Suprapubic skin (tissue), 4 donors: ENCODE results near the gene ZBTB5. TPM values are rescaled to one million over a fixed set of nuclear protein-coding genes. Genes with fewer than 3 reads are reported as not detected.

Experiments used
- DNase-seq, 2 donors: peaks; one replicate each; pipeline ENCODE4 v3.0.0-alpha.2; 2019; ENCODE audit warnings: low spot score in 2 of 2
- H3K27ac ChIP-seq: fragments of 200-600 bp; sonication (generic); one replicate; pipeline ENCODE4 v1.5.1; 2019
- H3K27me3 ChIP-seq: fragments of 200-600 bp; sonication (generic); one replicate; pipeline ENCODE4 v1.5.1; 2019
- H3K36me3 ChIP-seq: fragments of 200-600 bp; sonication (generic); one replicate; pipeline ENCODE4 v1.5.1; 2019
- H3K4me1 ChIP-seq: fragments of 200-600 bp; sonication (generic); one replicate; pipeline ENCODE4 v1.5.1; 2019
- H3K4me3 ChIP-seq: fragments of 200-600 bp; sonication (generic); one replicate; pipeline ENCODE4 v1.5.1; 2019; ENCODE audit warnings: mild to moderate bottlenecking
- H3K9me3 ChIP-seq: fragments of 200-600 bp; sonication (generic); one replicate; pipeline ENCODE4 v1.5.1; 2019
- EP300 ChIP-seq: sonication (generic); formaldehyde crosslinking; IDR thresholded peaks from one replicate; pipeline ENCODE4 v1.6.1; 2017; ENCODE audit warnings: antibody characterized with exemption
- POLR2A ChIP-seq, 2 donors: fragments of 450-650 bp; IDR thresholded peaks; one replicate each; pipeline ENCODE4 v1.6.1; 2017; ENCODE audit warnings: antibody characterized with exemption in 2 of 2, mild to moderate bottlenecking in 2 of 2, moderate library complexity in 2 of 2
- POLR2AphosphoS5 ChIP-seq, 3 donors: sonication (generic); formaldehyde crosslinking; IDR thresholded peaks; one replicate each; pipeline ENCODE4 v1.6.1; 2017; ENCODE audit warnings: antibody characterized with exemption in 3 of 3
- WGBS: methylation state at CpG from one replicate; pipeline ENCODE4 v1.1.5; 2018; 5-methylcytosine and 5-hydroxymethylcytosine counted together
- total RNA-seq, 4 donors: library from RNA; depleted of rRNA; stranded (reverse); fragments of >200 nt; gene quantifications; one replicate each; pipeline ENCODE4 v1.1.0, GENCODE V29; 2016
- TF ChIP-seq, protein P1 (sequence below), 2 donors: fragments of 200-600 bp in 1 of 2; fragments of 450-650 bp in 1 of 2; sonication (generic) in 1 of 2; IDR thresholded peaks; one replicate each; pipeline ENCODE4 v1.5.1; 2016 to 2019; ENCODE audit warnings: antibody characterized with exemption in 2 of 2, mild to moderate bottlenecking in 1 of 2, moderate library complexity in 1 of 2

ZBTB5 gene
- total RNA-seq, 4 donors from 2014 or later = 18.0 to 24.7 (median 23.5) TPM

DNA sequence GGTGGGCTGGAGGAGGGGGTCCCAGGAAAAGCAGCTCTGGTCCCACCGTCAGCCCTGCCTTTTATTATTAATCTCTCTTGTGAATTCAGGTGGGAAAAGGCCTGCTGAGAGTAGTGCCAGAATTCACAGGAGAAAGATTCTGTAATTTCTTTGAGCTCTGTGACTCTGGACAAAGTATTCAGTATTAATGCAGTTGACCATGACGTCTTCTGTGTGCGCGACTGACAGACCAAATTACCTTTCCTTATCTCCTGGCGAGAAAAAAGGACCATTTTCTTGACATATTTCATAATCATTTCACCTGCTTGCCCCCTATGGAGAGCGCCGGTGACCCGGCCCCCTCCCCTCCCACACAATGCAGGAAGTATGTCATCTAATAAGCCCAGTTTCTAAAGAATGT lies 69.6 kb downstream of the ZBTB5 start:
- H3K4me3 ChIP-seq = no peak overlapping the region
- 85% methylated on average over 8 of the region's 8 CpGs for WGBS
- H3K27me3 ChIP-seq = no peaks in the 10 kb centered on the region
- TF ChIP-seq POLR2A (IDR thresholded peaks at IDR 0.05) (no peak), POLR2AphosphoS5 (IDR thresholded peaks at IDR 0.05) (no peak), EP300 (no peak)
- TF ChIP-seq, protein P1, sequence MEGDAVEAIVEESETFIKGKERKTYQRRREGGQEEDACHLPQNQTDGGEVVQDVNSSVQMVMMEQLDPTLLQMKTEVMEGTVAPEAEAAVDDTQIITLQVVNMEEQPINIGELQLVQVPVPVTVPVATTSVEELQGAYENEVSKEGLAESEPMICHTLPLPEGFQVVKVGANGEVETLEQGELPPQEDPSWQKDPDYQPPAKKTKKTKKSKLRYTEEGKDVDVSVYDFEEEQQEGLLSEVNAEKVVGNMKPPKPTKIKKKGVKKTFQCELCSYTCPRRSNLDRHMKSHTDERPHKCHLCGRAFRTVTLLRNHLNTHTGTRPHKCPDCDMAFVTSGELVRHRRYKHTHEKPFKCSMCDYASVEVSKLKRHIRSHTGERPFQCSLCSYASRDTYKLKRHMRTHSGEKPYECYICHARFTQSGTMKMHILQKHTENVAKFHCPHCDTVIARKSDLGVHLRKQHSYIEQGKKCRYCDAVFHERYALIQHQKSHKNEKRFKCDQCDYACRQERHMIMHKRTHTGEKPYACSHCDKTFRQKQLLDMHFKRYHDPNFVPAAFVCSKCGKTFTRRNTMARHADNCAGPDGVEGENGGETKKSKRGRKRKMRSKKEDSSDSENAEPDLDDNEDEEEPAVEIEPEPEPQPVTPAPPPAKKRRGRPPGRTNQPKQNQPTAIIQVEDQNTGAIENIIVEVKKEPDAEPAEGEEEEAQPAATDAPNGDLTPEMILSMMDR (IDR thresholded peaks at IDR 0.05) = no peak
- no peak overlapping the region for H3K27ac ChIP-seq
- H3K4me1 ChIP-seq = no peaks in the 10 kb centered on the region
- DNase-seq = no peak
- H3K36me3 ChIP-seq = no peaks in the 10 kb centered on the region
- H3K9me3 ChIP-seq = no peaks in the 10 kb centered on the region

DNA sequence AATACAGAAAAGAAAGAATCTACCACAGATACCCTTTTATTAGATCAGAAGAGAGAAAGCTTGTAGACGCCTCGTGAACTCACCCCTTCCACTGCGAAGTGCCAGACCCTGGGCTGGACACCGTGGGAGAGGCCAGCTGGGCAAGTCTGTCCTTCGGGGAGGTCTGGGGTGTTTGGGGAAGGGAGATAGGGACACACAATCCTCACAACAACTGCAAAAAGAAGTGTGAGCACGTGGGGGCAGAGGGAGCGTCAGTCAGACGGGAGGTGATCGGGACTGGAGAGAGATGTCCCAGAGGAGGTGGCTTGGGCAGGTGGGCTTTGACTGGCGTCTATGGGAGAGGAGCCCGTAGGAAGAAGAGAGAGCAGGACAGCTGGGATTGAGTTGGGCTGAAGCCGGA lies 70.0 kb downstream of the ZBTB5 start:
- Histone ChIP-seq H3K27ac (no peak overlapping the region), H3K4me3 (no peak overlapping the region), H3K4me1 (no peaks in the 10 kb centered on the region), H3K27me3 (no peaks in the 10 kb centered on the region), H3K36me3 (no peaks in the 10 kb centered on the region), H3K9me3 (no peaks in the 10 kb centered on the region)
- TF ChIP-seq POLR2A (IDR thresholded peaks at IDR 0.05) (no peak), POLR2AphosphoS5 (IDR thresholded peaks at IDR 0.05) (no peak), EP300 (no peak)
- TF ChIP-seq, protein P1 (IDR thresholded peaks at IDR 0.05) = no peak
- 64% methylated on average over 12 of the region's 12 CpGs for WGBS
- no peak for DNase-seq

DNA sequence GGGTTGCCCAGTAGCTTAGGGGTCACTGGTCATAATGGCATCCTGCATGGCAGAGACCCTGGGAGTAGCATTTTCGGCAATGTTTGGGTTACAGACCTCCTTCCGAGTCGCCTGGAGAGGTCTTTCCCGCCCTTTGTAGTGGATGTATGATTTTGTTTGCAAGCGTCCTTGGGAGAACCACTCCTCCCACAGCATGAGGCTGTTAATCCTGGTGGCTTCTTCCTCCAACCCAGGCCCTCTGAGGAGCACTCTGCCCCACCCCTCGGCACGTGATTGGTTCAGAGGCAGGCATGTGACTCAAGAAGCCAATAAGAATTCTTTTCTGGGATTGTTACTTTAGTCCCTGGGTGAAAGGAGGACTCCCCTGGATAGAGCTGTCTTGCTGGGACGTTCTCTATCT lies 73.0 kb downstream of the ZBTB5 start:
- Histone ChIP-seq H3K27me3 (no peaks in the 10 kb centered on the region), H3K36me3 (no peaks in the 10 kb centered on the region), H3K27ac (no peak overlapping the region), H3K4me1 (no peaks in the 10 kb centered on the region), H3K4me3 (no peak overlapping the region), H3K9me3 (no peaks in the 10 kb centered on the region)
- no peak for DNase-seq
- TF ChIP-seq POLR2AphosphoS5 (IDR thresholded peaks at IDR 0.05) (no peak), EP300 (no peak), POLR2A (IDR thresholded peaks at IDR 0.05) (no peak)
- TF ChIP-seq, protein P1 (IDR thresholded peaks at IDR 0.05) = no peak
- WGBS = 84% methylated on average over 8 of the region's 8 CpGs

DNA sequence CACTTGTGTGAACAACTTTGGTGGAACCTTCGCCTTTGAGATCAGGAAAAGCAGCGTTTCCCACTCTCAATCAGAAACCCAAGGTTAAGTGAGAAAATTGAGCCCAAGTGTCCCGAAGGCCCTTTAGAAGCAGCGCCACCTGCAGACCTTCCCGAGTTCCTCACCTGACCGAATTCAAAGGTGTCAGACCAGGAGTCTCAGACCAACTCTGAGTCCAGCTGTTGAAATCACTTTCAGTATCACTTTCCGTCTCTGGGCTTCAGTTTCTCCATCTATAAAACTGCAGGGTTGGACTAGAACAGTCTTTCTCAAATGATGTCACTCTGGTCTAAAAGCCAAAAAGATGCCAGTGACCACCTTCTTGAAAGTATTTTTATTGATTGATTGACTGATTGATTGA lies 74.5 kb downstream of the ZBTB5 start:
- no peak for DNase-seq
- WGBS = 51% methylated on average over 7 of the region's 7 CpGs
- no peaks in the 10 kb centered on the region for H3K27me3 ChIP-seq
- no peaks in the 10 kb centered on the region for H3K9me3 ChIP-seq
- H3K4me1 ChIP-seq = no peaks in the 10 kb centered on the region
- no peak for TF ChIP-seq POLR2AphosphoS5 (IDR thresholded peaks at IDR 0.05)
- TF ChIP-seq EP300 = no peak
- no peak for TF ChIP-seq POLR2A (IDR thresholded peaks at IDR 0.05)
- TF ChIP-seq, protein P1 (IDR thresholded peaks at IDR 0.05) = no peak
- no peak overlapping the region for H3K27ac ChIP-seq
- no peaks in the 10 kb centered on the region for H3K36me3 ChIP-seq
- H3K4me3 ChIP-seq = no peak overlapping the region

Other genes with a start within 250 kb of the ZBTB5 start
- gene GRHPR, start 42.8 kb downstream of the ZBTB5 start, total RNA-seq = 100 to 1,000 TPM; 132 to 156 (median 141) TPM
- gene POLR1E, start 20.5 kb upstream of the ZBTB5 start, total RNA-seq = 10 to 100 TPM; 15.7 to 26.3 (median 24.0) TPM
- 1 to 10 TPM; 2.7 to 4.7 (median 3.2) TPM for gene FBXO10, start 110.9 kb upstream of the ZBTB5 start, total RNA-seq
- gene TOMM5, start 127.1 kb upstream of the ZBTB5 start, total RNA-seq = 10 to 100 TPM; 44.3 to 82.1 (median 76.0) TPM
- 10 to 100 TPM in 3 of 4 donors, 1 to 10 TPM in 1; 7.9 to 15.4 (median 11.2) TPM for gene FRMPD1, start 185.5 kb upstream of the ZBTB5 start, total RNA-seq